NCI-H2029 treated with DMSO at 0.1 percent for 48 hours (cell line): ENCODE data around the gene COL15A1.

Experiments
- DNase-seq: peaks from one replicate; lab custom pipeline; 2025; lab: John Stamatoyannopoulos, UW

COL15A1 gene

GRCh38 chr9:99037769-99038483, 94.2 kb downstream of the COL15A1 start:
- DNase-seq, result no peak

- DNase-seq, result no peak
These were observed 94.7 kb downstream of the COL15A1 start for GRCh38 chr9:99038484-99038820.

- no peak for DNase-seq
These were observed 95.9 kb downstream of the COL15A1 start for GRCh38 chr9:99039505-99040182.

GRCh38 chr9:99040251-99040900, 96.7 kb downstream of the COL15A1 start:
- no peak for DNase-seq

- no peak for DNase-seq
These were observed 97.3 kb downstream of the COL15A1 start for GRCh38 chr9:99040911-99041582.

- DNase-seq, result no peak
These were observed 97.9 kb downstream of the COL15A1 start for GRCh38 chr9:99041618-99042017.

- no peak for DNase-seq
These were observed 98.9 kb downstream of the COL15A1 start for GRCh38 chr9:99042620-99043019.

- DNase-seq, result no peak
These were observed 101.1 kb downstream of the COL15A1 start for GRCh38 chr9:99044827-99045226.

GRCh38 chr9:99046068-99046467, 102.4 kb downstream of the COL15A1 start:
- no peak for DNase-seq

- no peak for DNase-seq
These were observed 102.9 kb downstream of the COL15A1 start for GRCh38 chr9:99046542-99047071.

GRCh38 chr9:99049228-99049627, 105.5 kb downstream of the COL15A1 start:
- DNase-seq, result no peak

- DNase-seq, result no peak
These were observed 105.9 kb downstream of the COL15A1 start for GRCh38 chr9:99049641-99050040.

- DNase-seq, result peak; percentile 78
These were observed 106.7 kb downstream of the COL15A1 start for GRCh38 chr9:99050292-99050911.

GRCh38 chr9:99050924-99051323, 107.2 kb downstream of the COL15A1 start:
- no peak for DNase-seq

GRCh38 chr9:99051406-99051805, 107.7 kb downstream of the COL15A1 start:
- DNase-seq, result no peak

GRCh38 chr9:99051851-99052250, 108.1 kb downstream of the COL15A1 start:
- DNase-seq, result no peak

- no peak for DNase-seq
These were observed 109.4 kb downstream of the COL15A1 start for GRCh38 chr9:99052815-99053715.

GRCh38 chr9:99054581-99054980, 110.9 kb downstream of the COL15A1 start:
- DNase-seq, result no peak

GRCh38 chr9:99055384-99055783, 111.7 kb downstream of the COL15A1 start:
- DNase-seq, result no peak

GRCh38 chr9:99056186-99056585, 112.5 kb downstream of the COL15A1 start:
- DNase-seq, result no peak
